HG03039 (cell line): Measurements from ENCODE around the gene ZNF354C.

Experiments
- ATAC-seq: cut with Tn5 transposase; IDR thresholded peaks from one replicate; pipeline ENCODE4 v1.9.1; 2021; ENCODE audit warnings: mild to moderate bottlenecking, moderate library complexity; ENCODE audit not compliant: unreplicated experiment

Gene ZNF354C

GRCh38 chr5:179127136-179128040, 67.2 kb downstream of the ZNF354C start:
- ATAC-seq: no peak

GRCh38 chr5:179128041-179128365, 67.8 kb downstream of the ZNF354C start:
- ATAC-seq: no peak

GRCh38 chr5:179128976-179129375, 68.8 kb downstream of the ZNF354C start:
- no peak for ATAC-seq

GRCh38 chr5:179129607-179130071, 69.5 kb downstream of the ZNF354C start:
- ATAC-seq: no peak

GRCh38 chr5:179130101-179130681, 70.0 kb downstream of the ZNF354C start:
- ATAC-seq: no peak

GRCh38 chr5:179131321-179131835, 71.2 kb downstream of the ZNF354C start:
- no peak for ATAC-seq

- no peak for ATAC-seq
These were observed 71.9 kb downstream of the ZNF354C start for GRCh38 chr5:179131886-179132585.

GRCh38 chr5:179132586-179133355, 72.6 kb downstream of the ZNF354C start:
- no peak for ATAC-seq
